Skin epidermis (tissue), 12 donors: ENCODE results near the gene KCND1.

Experiments
- H3K27ac ChIP-seq, 21 experiments: fragments of 200-600 bp; sonication (generic) in 11 of 21; one replicate each; pipeline ENCODE4 v1.5.0; 2020; ENCODE audit warnings: mild to moderate bottlenecking in 3 of 21, inconsistent platforms in 2 of 21, moderate library complexity in 2 of 21
- H3K4me3 ChIP-seq, 7 experiments: fragments of 200-600 bp; sonication (generic) in 2 of 7; one replicate each; pipeline ENCODE4 v1.5.0; 2020; ENCODE audit warnings: inconsistent platforms in 2 of 7, mild to moderate bottlenecking in 2 of 7, moderate library complexity in 1 of 7

Gene KCND1

GRCh38 chrX:48940404-48940955 is 31.2 kb downstream of the KCND1 start:
- H3K4me3 ChIP-seq, result no peak overlapping the region
- H3K27ac ChIP-seq, result peak overlapping the region in 9 of 21 experiments; percentile 43 to 85 (median 74)

GRCh38 chrX:48939524-48940228 is 32.0 kb downstream of the KCND1 start:
- Histone ChIP-seq H3K4me3 (no peak overlapping the region), H3K27ac (peak overlapping the region in 13 of 21 experiments; percentile 21 to 85 (median 63))

DNA sequence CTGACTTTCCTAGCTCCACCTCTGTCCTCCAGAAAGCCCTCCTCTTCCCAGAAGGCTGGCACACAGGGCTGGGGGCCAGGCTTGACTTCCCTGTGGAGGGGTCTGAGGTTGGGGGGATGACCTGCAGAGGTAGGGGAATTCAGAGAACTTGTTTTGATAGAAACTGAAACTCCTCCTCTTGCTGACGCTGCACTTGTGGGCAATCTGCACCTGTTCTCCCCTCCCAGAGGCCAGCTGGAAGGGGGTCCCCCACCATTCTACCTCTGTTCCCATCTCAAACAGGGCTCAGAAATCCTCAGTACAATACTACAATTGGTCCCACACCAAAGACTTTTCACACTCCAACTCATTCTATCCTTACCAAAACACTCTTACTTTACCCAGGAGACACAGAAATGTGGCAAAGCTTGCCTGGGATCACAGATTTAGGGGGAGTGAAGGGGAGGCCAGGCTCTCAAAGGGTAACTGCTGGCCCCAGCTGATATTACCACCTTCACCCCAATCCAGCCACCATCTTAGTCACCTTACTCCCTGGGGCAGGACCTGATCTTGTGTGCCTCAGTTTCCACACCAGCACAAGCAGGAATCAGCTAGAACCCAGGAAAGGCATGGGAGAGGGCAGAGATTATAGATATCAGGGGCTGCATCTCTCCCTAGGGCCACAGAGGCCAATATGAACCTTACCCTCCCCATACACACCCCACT is 32.8 kb downstream of the KCND1 start:
- H3K27ac ChIP-seq, result peak overlapping the region in 13 of 21 experiments; percentile 21 to 85 (median 67)
- no peak overlapping the region for H3K4me3 ChIP-seq

- no peak overlapping the region for H3K4me3 ChIP-seq
- peak overlapping the region in 19 of 21 experiments; percentile 3 to 85 (median 60) for H3K27ac ChIP-seq
Observed at GRCh38 chrX:48937054-48937907, 34.4 kb downstream of the KCND1 start.

- Histone ChIP-seq H3K4me3 (no peak overlapping the region), H3K27ac (peak overlapping the region in 16 of 21 experiments; percentile 3 to 84 (median 61))
Observed at GRCh38 chrX:48936429-48937053, 35.1 kb downstream of the KCND1 start.

- Histone ChIP-seq H3K27ac (peak overlapping the region in 6 of 21 experiments; percentile 8 to 59 (median 36)), H3K4me3 (no peak overlapping the region)
Observed at GRCh38 chrX:48935301-48935670, 36.4 kb downstream of the KCND1 start.

- Histone ChIP-seq H3K4me3 (no peak overlapping the region), H3K27ac (peak overlapping the region in 7 of 21 experiments; percentile 8 to 59 (median 36))
Observed at GRCh38 chrX:48934581-48935300, 36.9 kb downstream of the KCND1 start.

GRCh38 chrX:48933757-48934156 is 37.9 kb downstream of the KCND1 start:
- no peak overlapping the region for H3K4me3 ChIP-seq
- H3K27ac ChIP-seq, result peak overlapping the region in 3 of 21 experiments; percentile 36 to 47 (median 44)

DNA sequence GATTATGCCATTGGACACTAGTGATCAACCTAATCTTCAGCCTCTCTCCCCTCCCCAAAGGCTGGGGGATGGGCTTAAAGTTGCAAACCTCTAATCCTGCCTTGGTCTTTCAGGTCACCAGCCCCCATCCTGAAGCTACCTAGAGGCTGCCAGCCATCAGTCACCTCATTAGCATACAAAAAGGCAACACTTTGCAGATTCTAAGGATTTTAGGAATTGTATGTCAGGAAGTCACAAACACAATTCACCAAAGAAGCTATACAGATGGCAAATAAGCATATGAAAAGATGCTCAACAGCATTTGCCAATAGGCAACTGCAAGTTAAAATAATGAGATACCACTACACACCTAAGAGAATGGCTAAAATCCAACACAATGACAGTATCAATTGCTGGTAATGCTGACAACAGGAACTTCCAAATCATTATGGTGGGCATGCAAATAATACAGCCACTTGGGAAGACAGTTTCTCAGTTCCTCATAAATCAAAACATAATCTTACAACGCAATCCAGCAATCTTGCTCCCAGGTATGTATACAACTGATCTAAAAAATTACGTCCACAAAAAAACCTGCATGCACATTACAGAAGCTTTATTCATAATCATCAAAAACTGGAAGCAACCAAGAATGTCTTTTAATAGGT is 43.8 kb downstream of the KCND1 start:
- H3K4me3 ChIP-seq, result no peak overlapping the region
- H3K27ac ChIP-seq, result no peak overlapping the region

DNA sequence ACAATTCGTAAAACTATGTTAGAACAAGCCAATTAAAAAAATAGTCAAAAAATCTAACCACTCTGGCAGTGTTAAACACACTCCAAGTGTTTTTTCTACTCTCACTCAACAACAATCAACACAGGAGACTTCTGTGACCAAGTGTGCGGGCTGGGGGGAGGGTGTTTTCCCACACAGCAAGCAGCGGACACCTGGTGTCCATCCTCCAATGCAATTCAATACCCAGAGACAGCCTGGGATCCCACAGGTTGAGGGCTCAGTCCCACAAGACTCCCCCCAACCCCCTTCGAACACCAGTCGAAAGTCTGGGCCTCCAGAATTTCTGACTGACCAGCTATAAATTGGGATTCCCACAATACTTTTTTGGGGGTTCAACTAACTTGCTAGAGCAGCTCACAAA is 44.5 kb downstream of the KCND1 start:
- no peak overlapping the region for H3K27ac ChIP-seq
- no peak overlapping the region for H3K4me3 ChIP-seq

DNA sequence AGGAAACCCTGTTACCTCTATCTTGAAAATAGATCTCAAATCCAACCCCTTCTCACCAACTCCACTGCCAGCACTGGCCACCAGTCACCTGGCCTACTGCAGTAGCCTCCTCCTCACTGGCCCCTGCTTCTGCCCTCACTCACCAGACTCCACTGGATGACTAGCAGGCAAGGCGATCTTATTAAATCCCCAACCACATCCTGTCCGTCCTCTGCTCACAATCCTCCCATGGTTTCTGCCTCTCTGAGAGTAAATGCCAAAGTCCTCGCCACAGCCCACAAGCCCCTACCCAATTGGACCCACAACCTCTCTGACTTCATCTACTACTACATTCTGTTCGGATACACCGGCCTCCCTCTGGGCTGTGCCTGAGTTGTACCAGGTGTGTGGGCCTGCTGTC is 47.4 kb downstream of the KCND1 start:
- peak overlapping the region in 2 of 21 experiments; percentile 21 to 42 for H3K27ac ChIP-seq
- H3K4me3 ChIP-seq, result no peak overlapping the region

DNA sequence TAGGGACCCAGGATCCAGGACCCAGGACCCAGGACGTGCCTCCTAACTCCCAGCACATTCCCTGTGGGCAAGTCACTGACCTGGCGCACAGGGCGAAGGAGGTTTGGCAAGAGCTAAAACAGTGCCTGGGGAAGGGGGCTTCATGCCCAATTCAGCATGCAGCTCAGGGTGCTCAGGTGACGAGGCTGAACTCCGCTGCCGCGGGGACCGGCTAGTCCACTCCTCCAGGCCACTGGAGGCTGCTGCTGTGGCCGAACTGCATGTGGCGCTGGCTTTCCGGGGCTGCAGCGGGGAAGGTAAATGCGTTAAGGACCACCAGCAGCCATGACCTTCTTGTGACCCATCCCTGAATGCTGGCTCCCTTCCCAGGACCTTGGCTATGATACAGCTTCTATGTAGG is 47.9 kb downstream of the KCND1 start:
- H3K27ac ChIP-seq, result peak overlapping the region in 1 of 21 experiments; percentile 21
- no peak overlapping the region for H3K4me3 ChIP-seq

- Histone ChIP-seq H3K4me3 (no peak overlapping the region), H3K27ac (peak overlapping the region in 5 of 21 experiments; percentile 20 to 93 (median 82))
Observed at GRCh38 chrX:48920718-48921104, 50.9 kb downstream of the KCND1 start.

DNA sequence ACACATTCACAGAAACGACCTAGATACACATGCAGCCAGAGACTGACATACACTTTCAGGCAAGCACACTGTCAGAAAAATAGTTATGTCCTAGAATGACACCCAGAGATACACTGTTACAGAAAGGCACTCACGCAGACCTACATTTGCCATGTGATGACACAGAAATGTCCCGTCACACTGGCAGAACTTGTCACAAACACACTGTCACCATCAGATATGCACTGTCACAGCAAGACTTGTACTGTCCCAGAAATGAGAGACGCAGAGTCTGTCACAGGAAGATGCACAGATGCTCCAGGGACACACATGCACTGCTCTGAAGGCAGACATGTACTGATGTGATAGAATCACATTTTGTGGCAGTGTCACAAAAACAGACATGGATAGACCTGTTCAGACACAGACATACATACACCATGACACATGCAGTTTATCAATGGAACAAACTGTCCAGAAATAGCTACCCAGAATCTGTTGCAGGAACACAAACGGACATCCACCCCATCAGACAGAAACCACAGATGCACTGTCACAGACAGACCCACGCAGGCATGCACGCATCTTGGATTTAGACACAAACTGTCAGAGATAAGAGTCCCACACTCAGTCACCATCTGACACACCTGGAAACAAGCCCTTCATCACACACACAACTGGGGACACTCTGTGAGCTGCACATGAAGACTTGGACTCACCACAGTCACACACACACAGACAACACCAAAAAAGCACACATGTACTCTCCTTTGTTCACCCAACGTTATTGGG is 51.5 kb downstream of the KCND1 start:
- peak overlapping the region in 12 of 21 experiments; percentile 21 to 93 (median 80) for H3K27ac ChIP-seq

GRCh38 chrX:48919360-48919841 is 52.2 kb downstream of the KCND1 start:
- Histone ChIP-seq H3K27ac (peak overlapping the region in 16 of 21 experiments; percentile 21 to 93 (median 72)), H3K4me3 (peak overlapping the region; percentile 28 to 64 (median 56))

More for the DNA sequence above, 51.5 kb downstream of the KCND1 start:
- H3K4me3 ChIP-seq, result peak overlapping the region in 4 of 7 experiments; percentile 28 to 64 (median 55)

DNA sequence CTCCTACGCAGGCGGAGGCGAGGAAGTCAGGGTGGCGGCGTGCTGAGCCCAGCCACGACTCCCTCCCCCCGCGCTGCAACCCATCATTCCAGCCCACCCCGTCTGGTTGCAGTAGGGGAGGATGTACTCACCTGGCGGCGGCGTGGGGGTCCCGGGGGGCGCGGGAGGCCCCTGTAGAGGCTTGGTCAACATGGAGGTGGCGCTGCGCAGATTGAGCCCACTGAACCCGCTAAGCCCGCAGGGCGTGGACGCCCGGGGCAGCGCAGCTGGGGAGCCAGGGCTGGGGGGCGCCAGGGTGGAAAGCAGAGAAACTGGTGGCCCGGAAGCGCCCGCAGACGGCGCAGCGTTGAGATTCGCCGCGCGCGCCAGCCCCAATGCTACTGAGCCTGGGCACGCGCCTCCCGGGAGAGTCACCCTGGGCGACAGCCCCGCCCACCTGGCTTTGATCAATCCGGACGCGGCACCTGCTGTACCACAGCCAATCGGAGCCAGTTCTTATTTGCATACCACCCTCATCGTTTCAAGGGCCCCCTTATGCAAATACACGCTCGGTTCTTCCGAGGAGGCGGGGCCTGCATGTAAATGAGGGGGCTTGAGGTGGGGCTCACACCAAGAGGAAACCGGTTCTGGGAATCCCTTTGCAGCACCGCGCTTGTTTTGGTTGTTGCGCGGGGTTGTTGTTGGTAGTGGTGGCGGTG is 52.9 kb downstream of the KCND1 start, which contains the start of gene PIM2:
PIM2 (minus strand) TSS at position 382 of the 698 bp plus-strand sequence; CDS start at position 192, 190 bp downstream.
- Histone ChIP-seq H3K4me3 (peak within 1 kb of the TSS; percentile 28 to 64 (median 56)), H3K27ac (peak within 1 kb of the TSS; percentile 46 to 93 (median 80))
